ENCODE results near the gene TUBE1.

Gene TUBE1

GRCh38 chr6:112024464-112024863, 62.8 kb downstream of the TUBE1 start:
- Mint-ChIP-seq H3K4me1 (peaks cover 35% of the 10 kb centered on the region), H3K4me3 (no peak overlapping the region), H3K27me3 (ENCODE audit: low read depth) (no peaks in the 10 kb centered on the region)

GRCh38 chr6:112022749-112023148, 64.5 kb downstream of the TUBE1 start:
- H3K27ac Mint-ChIP-seq = no peak overlapping the region
- H3K36me3 Mint-ChIP-seq (ENCODE audit: low read depth) = peaks cover 8% of the 10 kb centered on the region
- no peak overlapping the region for H3K4me3 Mint-ChIP-seq
- no peaks in the 10 kb centered on the region for H3K27me3 Mint-ChIP-seq (ENCODE audit: low read depth)
- peaks cover 40% of the 10 kb centered on the region for H3K4me1 Mint-ChIP-seq
- H3K9me3 Mint-ChIP-seq = peaks cover 12% of the 10 kb centered on the region
- TF ChIP-seq CTCF (IDR thresholded peaks at IDR 0.05; ENCODE audit: unreplicated experiment in 3 of 3) = no peak

More at GRCh38 chr6:112024464-112024863, 62.8 kb downstream of the TUBE1 start:
- Mint-ChIP-seq H3K36me3 (ENCODE audit: low read depth) (peaks cover 8% of the 10 kb centered on the region), H3K9me3 (peaks cover 12% of the 10 kb centered on the region), H3K27ac (no peak overlapping the region)
- no peak for TF ChIP-seq CTCF (IDR thresholded peaks at IDR 0.05; ENCODE audit: unreplicated experiment in 3 of 3)

- Mint-ChIP-seq H3K4me1 (peaks cover 41% of the 10 kb centered on the region), H3K36me3 (ENCODE audit: low read depth) (peaks cover 8% of the 10 kb centered on the region)
Observed at GRCh38 chr6:112021691-112022310, 65.5 kb downstream of the TUBE1 start.

More at GRCh38 chr6:112021691-112022310, 65.5 kb downstream of the TUBE1 start:
- no peak overlapping the region for H3K27ac Mint-ChIP-seq
- H3K27me3 Mint-ChIP-seq (ENCODE audit: low read depth) = no peaks in the 10 kb centered on the region
- H3K4me3 Mint-ChIP-seq = no peak overlapping the region
- TF ChIP-seq CTCF (IDR thresholded peaks at IDR 0.05; ENCODE audit: unreplicated experiment in 3 of 3) = no peak
- H3K9me3 Mint-ChIP-seq = peaks cover 12% of the 10 kb centered on the region
